GDM1 (cell line): ENCODE results near the gene TBX5.
"Not testable (repeated sequence)": the region's sequence is repeated elsewhere in the genome, so short reads cannot be mapped to it uniquely, and the experiment has no call there.

Experiments used
- DNase-seq: peaks from one replicate; lab custom pipeline; 2025; lab: John Stamatoyannopoulos, UW

TBX5 gene

GRCh38 chr12:114371733-114372132, 34.2 kb downstream of the TBX5 start:
- DNase-seq: no peak

GRCh38 chr12:114371250-114371649, 34.7 kb downstream of the TBX5 start:
- DNase-seq: no peak

GRCh38 chr12:114368685-114369452, 37.1 kb downstream of the TBX5 start:
- DNase-seq: no peak

- DNase-seq: no peak
Observed at GRCh38 chr12:114361992-114362391, 44.0 kb downstream of the TBX5 start.

GRCh38 chr12:114361545-114361944, 44.4 kb downstream of the TBX5 start:
- no peak for DNase-seq

DNA sequence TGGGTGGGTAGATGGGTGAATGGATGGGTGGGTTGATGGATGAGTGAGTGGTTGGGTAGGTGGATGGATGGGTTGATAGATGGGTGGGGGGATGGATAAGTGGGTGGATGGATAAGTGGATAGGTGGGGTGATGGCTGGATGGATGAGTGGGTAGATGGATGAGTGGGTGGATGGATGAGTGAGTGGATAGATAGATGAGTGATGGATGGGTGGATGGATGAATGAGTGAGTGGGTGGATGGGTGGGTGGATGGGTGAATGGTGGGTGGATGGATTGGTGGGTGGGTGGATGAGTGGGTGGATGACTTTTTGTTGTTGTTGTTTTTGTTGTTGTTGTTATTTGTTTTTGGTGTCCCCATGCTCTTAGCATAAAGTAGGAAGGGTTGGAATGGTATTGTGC, 45.5 kb downstream of the TBX5 start:
- DNase-seq: no peak

- DNase-seq: no peak
Observed at GRCh38 chr12:114355389-114356088, 50.4 kb downstream of the TBX5 start.

- DNase-seq: not testable (repeated sequence)
Observed at GRCh38 chr12:114349239-114349638, 56.7 kb downstream of the TBX5 start.

- no peak for DNase-seq
Observed at GRCh38 chr12:114347861-114348260, 58.1 kb downstream of the TBX5 start.

DNA sequence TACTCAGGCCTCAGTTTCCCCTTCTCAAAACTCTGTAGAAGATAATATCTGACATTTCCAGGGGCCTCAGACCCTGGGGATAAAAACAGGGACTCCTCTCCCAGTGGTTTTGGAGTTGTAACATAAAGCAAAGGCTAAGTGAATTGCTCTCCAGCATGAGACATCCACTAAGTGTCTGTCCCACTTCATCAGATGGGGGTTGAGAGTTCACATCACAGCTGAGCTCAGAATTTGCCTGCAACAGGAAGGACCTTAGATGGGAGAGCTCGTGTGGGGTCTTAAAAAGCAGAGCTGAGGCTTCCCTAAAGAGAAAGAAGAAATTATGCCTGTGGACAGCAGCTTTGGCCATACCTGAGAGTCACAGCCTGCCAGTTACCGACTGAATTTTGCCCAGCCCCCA, 61.1 kb downstream of the TBX5 start:
- no peak for DNase-seq

DNA sequence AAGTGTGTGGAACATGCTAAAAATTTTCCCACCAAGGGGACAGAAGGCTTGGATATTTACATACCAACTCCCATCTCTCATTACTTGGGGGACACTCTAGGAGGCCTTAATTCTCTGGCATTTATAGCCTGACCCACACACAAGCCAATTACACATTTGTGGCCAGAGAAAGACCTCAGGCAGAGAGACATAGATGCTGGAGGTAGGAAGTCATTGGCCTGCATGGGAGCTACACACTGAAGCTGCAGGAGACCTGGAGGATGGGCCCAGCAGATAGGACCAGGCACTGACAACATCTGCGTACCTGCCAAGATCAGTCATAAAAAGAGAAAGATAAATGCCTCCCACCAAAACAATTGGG, 61.7 kb downstream of the TBX5 start:
- no peak for DNase-seq

DNA sequence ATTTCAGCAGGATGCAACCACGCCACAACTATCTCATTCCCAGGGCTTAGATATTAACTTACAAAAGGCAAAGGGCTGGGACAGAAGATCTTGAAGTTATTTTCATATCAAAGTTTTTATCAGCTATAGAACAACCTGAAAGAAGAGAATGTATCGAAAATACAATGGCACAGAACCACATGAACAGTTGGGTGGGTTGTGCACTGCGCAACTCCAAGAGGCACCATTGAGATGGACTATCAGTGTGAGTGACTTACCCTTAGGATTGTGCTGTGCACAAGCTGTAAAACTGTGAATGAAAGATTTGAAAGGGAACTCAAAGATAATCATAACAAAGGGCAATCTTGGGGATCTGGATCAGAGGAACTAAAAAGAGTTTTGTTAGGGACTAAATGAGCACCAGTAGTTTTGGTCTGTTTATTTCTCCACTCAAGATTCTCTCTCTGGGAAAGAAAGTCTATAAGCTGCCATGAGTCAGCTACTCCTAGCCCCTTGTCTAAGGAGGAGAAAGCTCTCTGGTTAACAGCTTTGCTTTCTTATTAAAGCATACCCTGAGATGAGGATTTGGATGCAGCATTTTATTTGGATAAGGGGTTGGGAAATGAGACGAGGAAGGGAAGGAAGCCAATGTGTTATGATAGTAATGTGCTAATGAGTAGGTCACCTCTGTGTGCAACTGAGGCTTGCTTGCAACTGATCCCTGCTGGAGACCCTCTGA, 62.2 kb downstream of the TBX5 start:
- DNase-seq: no peak

DNA sequence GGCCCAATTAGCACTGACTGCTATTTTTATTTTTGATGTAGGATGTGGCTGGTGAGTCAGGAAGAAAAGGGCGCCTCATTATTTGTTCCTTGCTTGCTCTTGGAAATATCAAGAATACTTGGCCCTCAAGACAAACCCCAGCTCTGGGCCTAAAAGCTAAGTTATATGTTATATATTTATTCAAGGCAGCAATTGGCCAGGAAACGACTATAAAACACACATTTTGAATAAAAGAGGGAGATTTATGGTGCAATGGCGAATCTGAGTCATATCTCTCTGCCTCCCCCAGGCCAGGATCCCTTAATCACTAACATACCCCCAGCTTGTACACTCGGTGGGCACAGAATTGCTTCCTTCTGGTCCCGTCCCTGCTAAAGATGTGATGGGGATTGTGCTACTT, 63.3 kb downstream of the TBX5 start:
- DNase-seq: no peak

- no peak for DNase-seq
Observed at GRCh38 chr12:114341635-114342034, 64.3 kb downstream of the TBX5 start.

DNA sequence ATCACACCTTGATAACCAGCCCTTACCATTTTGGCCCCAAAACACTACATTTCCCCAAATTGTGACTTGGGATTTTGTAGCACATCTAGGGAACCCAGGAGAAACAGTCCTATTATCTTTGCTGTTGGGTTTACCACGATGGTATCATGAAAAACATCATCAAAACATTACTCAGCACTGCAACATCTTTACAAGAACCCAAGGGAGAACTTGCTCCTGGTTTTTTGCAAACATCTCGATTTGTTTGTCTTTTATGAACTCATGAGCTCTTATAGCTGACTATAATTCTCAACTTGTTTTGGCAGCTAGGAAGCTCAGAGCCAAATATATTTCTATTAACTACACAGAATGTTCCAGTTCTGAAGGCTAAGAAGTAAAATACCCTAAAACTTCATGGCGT, 65.7 kb downstream of the TBX5 start:
- no peak for DNase-seq

GRCh38 chr12:114339626-114340025, 66.3 kb downstream of the TBX5 start:
- DNase-seq: no peak

DNA sequence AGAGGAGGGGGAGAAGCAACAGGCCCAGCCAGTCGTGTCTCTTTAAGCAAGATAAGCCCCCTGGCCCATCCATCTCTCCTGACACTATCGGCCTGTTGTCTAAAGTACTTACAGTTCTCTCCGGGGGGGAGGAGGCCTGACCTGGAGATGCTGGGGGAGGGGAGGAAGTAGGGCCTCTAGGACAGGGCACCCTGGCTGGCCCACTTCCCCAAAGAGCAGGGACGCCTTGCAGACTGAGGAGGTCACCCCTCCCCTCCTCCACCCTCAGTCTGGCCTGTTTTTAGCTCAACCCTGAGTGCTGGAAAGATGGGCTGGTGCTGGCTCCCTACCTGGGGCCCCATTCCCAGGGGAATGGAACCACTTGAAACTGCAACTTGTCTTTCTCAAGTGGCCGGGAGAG, 70.3 kb downstream of the TBX5 start:
- no peak for DNase-seq

GRCh38 chr12:114334395-114334794, 71.5 kb downstream of the TBX5 start:
- DNase-seq: no peak

DNA sequence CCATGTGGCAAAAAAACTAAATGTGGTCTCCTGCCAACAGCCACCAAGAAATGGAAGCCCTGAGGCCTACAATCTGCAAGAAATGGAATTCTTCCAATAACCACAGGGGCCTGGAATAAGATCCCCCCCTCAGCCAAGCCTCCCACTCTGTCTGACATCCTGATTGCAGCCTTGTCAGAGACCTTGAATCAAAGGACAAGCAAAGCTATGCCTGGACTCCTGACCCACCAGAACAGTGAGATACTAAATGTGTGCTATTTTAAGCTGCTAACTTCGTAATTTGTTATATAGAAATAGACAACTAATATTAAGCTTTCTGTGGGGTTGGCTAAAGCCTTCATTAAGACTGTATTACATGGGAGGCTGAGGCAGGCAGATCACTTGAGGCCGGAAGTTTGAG, 77.7 kb downstream of the TBX5 start:
- no peak for DNase-seq

DNA sequence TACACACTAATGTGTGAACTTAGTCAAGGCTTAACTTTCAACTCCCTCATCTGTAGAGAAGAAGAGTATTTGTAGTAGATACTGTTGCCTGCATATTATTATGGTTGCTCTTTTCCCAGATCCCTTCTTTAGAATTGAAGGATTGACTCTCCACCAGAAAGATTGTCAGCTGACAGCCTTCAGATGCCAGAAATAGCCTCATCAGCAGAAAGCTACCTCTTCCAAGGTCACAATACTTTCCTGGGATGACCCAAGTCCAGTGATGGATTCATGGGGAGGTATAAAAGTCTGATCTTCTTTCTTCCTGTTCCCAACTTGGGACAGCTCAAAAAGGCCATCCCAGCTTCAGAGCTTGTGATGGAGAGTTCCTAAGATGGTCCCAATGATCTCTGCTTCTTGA, 78.2 kb downstream of the TBX5 start:
- no peak for DNase-seq

DNA sequence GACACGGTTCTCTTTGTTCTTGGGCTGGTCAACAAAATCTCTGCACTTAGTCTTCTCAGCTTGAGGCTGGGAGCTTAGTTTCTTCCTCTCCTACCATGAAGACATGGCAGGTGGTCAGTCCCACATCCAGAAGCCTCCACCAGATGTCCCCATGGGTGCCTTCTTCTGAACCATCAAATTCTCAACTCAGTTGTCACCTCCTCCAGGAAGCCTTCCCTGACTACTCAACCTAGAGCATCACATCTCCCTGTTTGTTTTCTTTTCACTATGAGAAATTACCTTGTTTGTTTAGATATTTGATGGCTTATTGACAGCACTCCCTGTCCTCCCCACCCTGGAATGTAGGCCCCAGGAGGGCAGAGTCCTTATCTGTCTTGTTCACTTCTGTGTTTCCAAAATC, 84.4 kb downstream of the TBX5 start:
- DNase-seq: no peak

DNA sequence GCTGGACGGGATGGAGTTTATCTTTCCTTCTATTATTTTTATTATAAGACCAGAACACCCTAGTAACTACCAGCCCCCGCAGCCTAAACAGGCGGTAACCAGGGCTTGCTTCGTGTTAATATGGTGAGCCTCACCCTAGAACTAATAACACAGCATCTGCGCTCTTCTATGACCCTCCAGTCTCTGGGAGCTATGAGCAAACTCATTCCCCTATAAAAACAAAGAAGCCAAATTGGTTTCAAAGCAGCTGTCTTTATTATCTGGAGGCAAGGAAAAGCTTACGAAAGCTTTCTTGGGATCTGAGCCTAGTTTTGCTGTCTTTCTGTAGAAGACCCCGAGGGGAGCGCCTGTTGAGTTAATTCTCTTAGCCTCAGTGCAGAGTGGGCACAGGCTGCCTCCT, 85.0 kb downstream of the TBX5 start:
- DNase-seq: no peak

GRCh38 chr12:114320101-114320500, 85.8 kb downstream of the TBX5 start:
- no peak for DNase-seq
